Progenitor cell of endocrine pancreas (in vitro differentiated cells): ENCODE measurements around the gene MRPL40. TPM values are rescaled to one million over a fixed set of nuclear protein-coding genes. Genes with fewer than 3 reads are reported as not detected.

Source experiments
- DNase-seq: peaks from one replicate; pipeline ENCODE4 v3.0.0; 2021; ENCODE audit warnings: low spot score; ENCODE audit not compliant: unreplicated experiment
- H3K27ac Mint-ChIP-seq: 2 replicates; pipeline ENCODE4 v1.8.0; 2021; ENCODE audit warnings: mild to moderate bottlenecking, moderate library complexity, mixed read lengths
- H3K27me3 Mint-ChIP-seq: 2 replicates; pipeline ENCODE4 v1.8.0; 2021; ENCODE audit warnings: mixed read lengths
- H3K36me3 Mint-ChIP-seq: 2 replicates; pipeline ENCODE4 v1.8.0; 2022; ENCODE audit warnings: mixed read lengths; ENCODE audit not compliant: insufficient read depth
- H3K4me1 Mint-ChIP-seq: 2 replicates; pipeline ENCODE4 v1.8.0; 2021; ENCODE audit warnings: low read depth, mixed read lengths
- H3K4me3 Mint-ChIP-seq: 2 replicates; pipeline ENCODE4 v1.8.0; 2021; ENCODE audit warnings: low read depth, mild to moderate bottlenecking, moderate library complexity, mixed read lengths
- H3K9me3 Mint-ChIP-seq: 2 replicates; pipeline ENCODE4 v1.8.0; 2021; ENCODE audit warnings: low read depth, mixed read lengths
- total RNA-seq: library from RNA; stranded (reverse); gene quantifications from 2 replicates; pipeline ENCODE4 v1.2.1, GENCODE V29; 2021
- TF ChIP-seq, protein P1 (sequence below): fragments of 200-600 bp; sonication (generic); IDR thresholded peaks from one replicate; pipeline ENCODE4 v1.5.0; 2021; ENCODE audit warnings: antibody characterized with exemption, mild to moderate bottlenecking; ENCODE audit not compliant: unreplicated experiment

MRPL40 gene
- total RNA-seq, 1 donor from 2014 or later = 23.6 TPM

DNA sequence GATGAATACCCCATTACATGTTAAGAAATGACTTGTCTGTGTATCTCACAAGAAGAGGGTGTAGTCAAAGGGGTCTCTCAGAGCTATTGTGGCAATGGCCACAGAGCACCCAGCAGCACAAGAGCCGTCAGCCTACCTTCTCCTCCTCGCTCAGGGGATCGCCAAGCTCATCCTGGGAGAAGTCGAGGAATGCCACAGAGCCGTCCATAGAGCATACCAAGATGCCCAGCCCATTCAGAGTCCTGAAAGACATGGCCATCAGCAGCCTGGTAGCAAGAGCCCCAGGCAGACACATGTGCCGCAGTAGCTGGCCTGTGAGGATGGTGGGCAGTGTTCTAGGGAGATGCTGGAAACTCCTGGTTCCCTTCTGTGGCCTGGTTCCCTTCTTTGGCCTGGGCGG is 44.8 kb upstream of the MRPL40 start:
- H3K27ac Mint-ChIP-seq = no peak overlapping the region

DNA sequence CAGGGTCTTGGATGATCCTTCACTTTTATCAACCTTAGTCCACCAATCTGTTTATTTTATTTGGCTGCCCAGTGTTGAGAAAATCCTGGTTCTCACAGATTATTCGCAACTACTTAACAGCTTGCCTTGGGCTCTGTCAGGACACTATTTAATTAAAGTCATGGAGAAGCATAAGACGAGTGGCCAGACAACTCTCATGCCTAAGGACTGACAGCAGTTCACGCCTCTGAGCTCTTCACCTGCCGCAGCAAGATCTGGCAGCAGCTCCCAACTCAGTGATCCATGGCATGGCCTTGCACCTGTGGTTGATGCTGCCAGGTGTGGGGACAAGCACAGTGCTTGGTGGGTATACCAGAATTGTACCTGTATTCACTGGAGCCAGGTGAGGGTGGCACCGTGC is 38.6 kb upstream of the MRPL40 start:
- Mint-ChIP-seq H3K4me3 (no peak overlapping the region), H3K36me3 (peaks cover 5% of the 10 kb centered on the region), H3K27ac (no peak overlapping the region), H3K9me3 (no peaks in the 10 kb centered on the region), H3K4me1 (no peaks in the 10 kb centered on the region), H3K27me3 (no peaks in the 10 kb centered on the region)
- no peak for DNase-seq
- TF ChIP-seq, protein P1, sequence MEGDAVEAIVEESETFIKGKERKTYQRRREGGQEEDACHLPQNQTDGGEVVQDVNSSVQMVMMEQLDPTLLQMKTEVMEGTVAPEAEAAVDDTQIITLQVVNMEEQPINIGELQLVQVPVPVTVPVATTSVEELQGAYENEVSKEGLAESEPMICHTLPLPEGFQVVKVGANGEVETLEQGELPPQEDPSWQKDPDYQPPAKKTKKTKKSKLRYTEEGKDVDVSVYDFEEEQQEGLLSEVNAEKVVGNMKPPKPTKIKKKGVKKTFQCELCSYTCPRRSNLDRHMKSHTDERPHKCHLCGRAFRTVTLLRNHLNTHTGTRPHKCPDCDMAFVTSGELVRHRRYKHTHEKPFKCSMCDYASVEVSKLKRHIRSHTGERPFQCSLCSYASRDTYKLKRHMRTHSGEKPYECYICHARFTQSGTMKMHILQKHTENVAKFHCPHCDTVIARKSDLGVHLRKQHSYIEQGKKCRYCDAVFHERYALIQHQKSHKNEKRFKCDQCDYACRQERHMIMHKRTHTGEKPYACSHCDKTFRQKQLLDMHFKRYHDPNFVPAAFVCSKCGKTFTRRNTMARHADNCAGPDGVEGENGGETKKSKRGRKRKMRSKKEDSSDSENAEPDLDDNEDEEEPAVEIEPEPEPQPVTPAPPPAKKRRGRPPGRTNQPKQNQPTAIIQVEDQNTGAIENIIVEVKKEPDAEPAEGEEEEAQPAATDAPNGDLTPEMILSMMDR = no peak

More for the DNA sequence above, 44.8 kb upstream of the MRPL40 start:
- Mint-ChIP-seq H3K4me1 (no peaks in the 10 kb centered on the region), H3K36me3 (peaks cover 13% of the 10 kb centered on the region), H3K9me3 (no peaks in the 10 kb centered on the region), H3K27me3 (no peaks in the 10 kb centered on the region), H3K4me3 (no peak overlapping the region)
- DNase-seq = no peak
- TF ChIP-seq, protein P1 = no peak

DNA sequence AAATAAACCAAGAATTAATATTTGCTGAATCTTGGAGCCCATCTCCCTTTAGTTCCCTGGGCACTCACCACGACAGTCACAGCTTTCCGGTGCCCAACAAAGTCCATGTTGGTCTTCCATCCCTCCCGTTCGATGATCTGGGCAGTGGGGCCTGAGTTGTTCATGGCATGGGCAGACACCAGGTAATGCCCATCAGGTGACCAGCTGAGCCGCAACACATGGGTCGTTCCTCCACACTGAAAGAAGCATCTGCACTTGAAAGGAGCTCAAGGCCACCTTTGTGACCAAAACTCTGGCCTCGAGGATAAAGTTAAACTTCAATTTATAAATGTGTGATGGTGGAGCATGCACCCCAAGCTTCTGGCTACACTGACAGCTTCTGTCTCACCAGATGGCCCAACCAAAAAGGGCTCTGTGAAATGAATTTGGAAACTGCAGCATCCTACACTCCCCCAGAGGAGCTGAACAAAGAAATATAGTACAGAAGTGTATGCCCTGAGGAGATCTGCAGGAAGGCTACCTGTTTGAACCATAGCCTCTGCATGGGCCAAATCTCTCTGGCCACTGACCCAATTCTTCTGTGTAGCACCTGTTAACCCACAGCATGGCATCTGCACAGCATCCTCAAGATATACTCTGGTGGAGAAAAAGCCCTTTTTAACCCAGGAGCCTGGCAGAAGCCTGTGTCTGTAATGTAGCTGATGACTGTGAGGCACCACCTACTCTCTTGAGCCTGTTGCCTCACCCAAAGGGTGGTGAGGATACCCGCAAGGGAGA is 37.9 kb upstream of the MRPL40 start:
- Mint-ChIP-seq H3K36me3 (peaks cover 5% of the 10 kb centered on the region), H3K4me1 (no peaks in the 10 kb centered on the region), H3K9me3 (no peaks in the 10 kb centered on the region), H3K27ac (no peak overlapping the region), H3K4me3 (no peak overlapping the region), H3K27me3 (no peaks in the 10 kb centered on the region)
- TF ChIP-seq, protein P1 = no peak
- DNase-seq = no peak

DNA sequence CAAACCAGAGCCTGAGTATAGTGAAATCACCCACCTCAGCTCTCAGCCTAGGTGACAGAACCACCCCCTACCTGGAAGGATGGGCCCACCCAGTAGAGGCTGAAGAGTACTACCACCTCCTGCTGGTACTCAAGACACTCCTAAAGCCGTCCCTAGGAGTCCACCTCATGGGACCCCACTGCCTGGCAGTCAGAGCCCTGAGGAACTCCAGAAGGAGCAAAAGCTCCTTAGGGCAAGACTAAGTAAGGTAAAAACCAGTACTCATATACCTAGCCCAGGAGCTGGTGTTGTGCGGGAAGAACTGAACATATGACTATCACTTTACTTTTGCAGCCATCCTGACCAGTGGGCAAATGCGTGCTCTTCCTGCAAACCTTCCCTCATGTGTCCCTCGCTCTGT is 37.1 kb upstream of the MRPL40 start:
- no peak for DNase-seq
- Mint-ChIP-seq H3K9me3 (no peaks in the 10 kb centered on the region), H3K4me1 (no peaks in the 10 kb centered on the region), H3K27me3 (no peaks in the 10 kb centered on the region), H3K27ac (no peak overlapping the region), H3K4me3 (no peak overlapping the region), H3K36me3 (peaks cover 5% of the 10 kb centered on the region)
- TF ChIP-seq, protein P1 = no peak

DNA sequence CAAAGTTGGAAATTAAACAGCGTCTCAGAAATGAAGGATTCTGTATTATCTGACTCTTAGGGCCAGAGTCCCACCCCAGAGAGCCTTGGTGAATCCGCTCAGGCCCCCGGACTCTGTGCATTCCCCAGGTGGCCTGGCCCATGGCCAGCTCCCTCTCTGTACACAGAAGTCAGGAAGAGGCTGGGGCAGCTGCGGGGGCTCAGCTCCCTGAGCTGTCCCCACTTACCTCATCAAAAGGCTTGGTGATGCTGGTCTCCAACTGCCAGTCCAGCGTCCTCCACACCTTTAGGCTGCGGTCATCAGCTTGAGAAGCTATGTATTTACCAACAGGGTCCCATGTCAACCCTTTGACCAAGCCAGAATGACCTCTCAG is 35.8 kb upstream of the MRPL40 start:
- DNase-seq = no peak
- no peak overlapping the region for H3K4me3 Mint-ChIP-seq
- H3K4me1 Mint-ChIP-seq = no peaks in the 10 kb centered on the region
- H3K36me3 Mint-ChIP-seq = peaks cover 4% of the 10 kb centered on the region
- H3K9me3 Mint-ChIP-seq = no peaks in the 10 kb centered on the region
- no peak overlapping the region for H3K27ac Mint-ChIP-seq
- TF ChIP-seq, protein P1 = no peak
- H3K27me3 Mint-ChIP-seq = no peaks in the 10 kb centered on the region
